Measurements from ENCODE around the gene PAIP2. TPM values are rescaled to one million over a fixed set of nuclear protein-coding genes. Genes with fewer than 3 reads are reported as not detected.

PAIP2 gene
- total RNA-seq, 1 experiment from 2014 or later: 108 TPM

GRCh38 chr5:139410121-139410992, 68.7 kb downstream of the PAIP2 start:
- no peaks in the 10 kb centered on the region for H4K20me1 ChIP-seq (ENCODE audit: insufficient read depth)
- BruUV-seq (replicated peaks): no TSS peak
- CTCF ChIA-PET: interaction anchor here (2.5 kb wide), 1 partner anchor 12 kb away, joined by 7 read pairs; no protein-coding TSS in a partner anchor

More at GRCh38 chr5:139410121-139410992, 68.7 kb downstream of the PAIP2 start:
- ChIA-PET POLR2A (no interaction called here), RAD21 (ENCODE audit: low non-redundant PET in 1 of 2, low total read pairs in 2 of 2, uncharacterized antibody in 2 of 2, unreplicated experiment in 2 of 2) (no interaction called here)
- H3K27me3 ChIP-seq (ENCODE audit: insufficient read depth, low read length): no peaks in the 10 kb centered on the region
- no peak overlapping the region for H3K9ac ChIP-seq (ENCODE audit: low read length)
- DNase-seq (ENCODE audit: low read depth, low spot score): no peak
- ATAC-seq: no peak
- no peak overlapping the region for H3K27ac ChIP-seq (ENCODE audit: low read depth, low read length)
- H3K79me2 ChIP-seq (ENCODE audit: insufficient read depth, low read length): no peaks in the 10 kb centered on the region
- H3K4me2 ChIP-seq (ENCODE audit: low read length): no peak overlapping the region
- H3K36me3 ChIP-seq (ENCODE audit: control insufficient read depth in 1 of 2, insufficient read depth in 2 of 2, low read length in 2 of 2): no peaks in the 10 kb centered on the region
- TF ChIP-seq CBX3 (IDR thresholded peaks at IDR 0.05; ENCODE audit: low read depth) (no peak), CTCF (IDR thresholded peaks at IDR 0.05 in 2 of 3, conservative IDR thresholded peaks at IDR 0.05 in 1 of 3; ENCODE audit: borderline replicate concordance in 1 of 3, insufficient read depth in 1 of 3, low read depth in 2 of 3, low read length in 2 of 3) (no peak), ATF3 (IDR thresholded peaks at IDR 0.05) (no peak), ZNF274 (IDR thresholded peaks at IDR 0.05; ENCODE audit: low read depth, low read length) (no peak), YY1 (IDR thresholded peaks at IDR 0.05; ENCODE audit: extremely low read depth, insufficient replicate concordance, low read depth, low read length) (no peak), SIN3A (IDR thresholded peaks at IDR 0.05; ENCODE audit: low read depth) (no peak), REST (IDR thresholded peaks at IDR 0.05; ENCODE audit: low read depth) (no peak), EGR1 (IDR thresholded peaks at IDR 0.05; ENCODE audit: low read depth) (no peak), EZH2phosphoT487 (IDR thresholded peaks at IDR 0.05; ENCODE audit: borderline replicate concordance) (no peak), JUND (IDR thresholded peaks at IDR 0.05) (no peak), RAD21 (IDR thresholded peaks at IDR 0.05; ENCODE audit: low read depth) (no peak), TCF7L2 (IDR thresholded peaks at IDR 0.05; ENCODE audit: borderline replicate concordance, extremely low read depth, insufficient read depth, insufficient read length) (no peak)
- TF ChIP-seq, protein P1, sequence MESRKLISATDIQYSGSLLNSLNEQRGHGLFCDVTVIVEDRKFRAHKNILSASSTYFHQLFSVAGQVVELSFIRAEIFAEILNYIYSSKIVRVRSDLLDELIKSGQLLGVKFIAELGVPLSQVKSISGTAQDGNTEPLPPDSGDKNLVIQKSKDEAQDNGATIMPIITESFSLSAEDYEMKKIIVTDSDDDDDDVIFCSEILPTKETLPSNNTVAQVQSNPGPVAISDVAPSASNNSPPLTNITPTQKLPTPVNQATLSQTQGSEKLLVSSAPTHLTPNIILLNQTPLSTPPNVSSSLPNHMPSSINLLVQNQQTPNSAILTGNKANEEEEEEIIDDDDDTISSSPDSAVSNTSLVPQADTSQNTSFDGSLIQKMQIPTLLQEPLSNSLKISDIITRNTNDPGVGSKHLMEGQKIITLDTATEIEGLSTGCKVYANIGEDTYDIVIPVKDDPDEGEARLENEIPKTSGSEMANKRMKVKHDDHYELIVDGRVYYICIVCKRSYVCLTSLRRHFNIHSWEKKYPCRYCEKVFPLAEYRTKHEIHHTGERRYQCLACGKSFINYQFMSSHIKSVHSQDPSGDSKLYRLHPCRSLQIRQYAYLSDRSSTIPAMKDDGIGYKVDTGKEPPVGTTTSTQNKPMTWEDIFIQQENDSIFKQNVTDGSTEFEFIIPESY (IDR thresholded peaks at IDR 0.05; ENCODE audit: extremely low read depth, insufficient replicate concordance, low read length): no peak
- TF ChIP-seq, protein P2, sequence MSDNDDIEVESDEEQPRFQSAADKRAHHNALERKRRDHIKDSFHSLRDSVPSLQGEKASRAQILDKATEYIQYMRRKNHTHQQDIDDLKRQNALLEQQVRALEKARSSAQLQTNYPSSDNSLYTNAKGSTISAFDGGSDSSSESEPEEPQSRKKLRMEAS (IDR thresholded peaks at IDR 0.05): no peak
- H2AFZ ChIP-seq (ENCODE audit: low read depth, low read length, poor library complexity, severe bottlenecking): no peak overlapping the region
- H3K4me3 ChIP-seq (replicated peaks in 1 of 2; ENCODE audit: low read depth in 1 of 2, low read length in 2 of 2): no peak overlapping the region
- no peaks in the 10 kb centered on the region for H3K4me1 ChIP-seq (ENCODE audit: control insufficient read depth in 1 of 2, insufficient read depth in 2 of 2, low read length in 2 of 2)
- no peaks in the 10 kb centered on the region for H3K9me2 ChIP-seq (ENCODE audit: insufficient read depth)
- no peaks in the 10 kb centered on the region for H3K9me3 ChIP-seq (ENCODE audit: control insufficient read depth in 1 of 2, insufficient read depth in 1 of 2, low read depth in 1 of 2, low read length in 2 of 2)
- intact Hi-C loops (cut with micrococcal nuclease): no loop called here

Measured in HCT116 (cell line).